ENCODE measurements around the gene ZNF560.

The ZNF560 gene

DNA sequence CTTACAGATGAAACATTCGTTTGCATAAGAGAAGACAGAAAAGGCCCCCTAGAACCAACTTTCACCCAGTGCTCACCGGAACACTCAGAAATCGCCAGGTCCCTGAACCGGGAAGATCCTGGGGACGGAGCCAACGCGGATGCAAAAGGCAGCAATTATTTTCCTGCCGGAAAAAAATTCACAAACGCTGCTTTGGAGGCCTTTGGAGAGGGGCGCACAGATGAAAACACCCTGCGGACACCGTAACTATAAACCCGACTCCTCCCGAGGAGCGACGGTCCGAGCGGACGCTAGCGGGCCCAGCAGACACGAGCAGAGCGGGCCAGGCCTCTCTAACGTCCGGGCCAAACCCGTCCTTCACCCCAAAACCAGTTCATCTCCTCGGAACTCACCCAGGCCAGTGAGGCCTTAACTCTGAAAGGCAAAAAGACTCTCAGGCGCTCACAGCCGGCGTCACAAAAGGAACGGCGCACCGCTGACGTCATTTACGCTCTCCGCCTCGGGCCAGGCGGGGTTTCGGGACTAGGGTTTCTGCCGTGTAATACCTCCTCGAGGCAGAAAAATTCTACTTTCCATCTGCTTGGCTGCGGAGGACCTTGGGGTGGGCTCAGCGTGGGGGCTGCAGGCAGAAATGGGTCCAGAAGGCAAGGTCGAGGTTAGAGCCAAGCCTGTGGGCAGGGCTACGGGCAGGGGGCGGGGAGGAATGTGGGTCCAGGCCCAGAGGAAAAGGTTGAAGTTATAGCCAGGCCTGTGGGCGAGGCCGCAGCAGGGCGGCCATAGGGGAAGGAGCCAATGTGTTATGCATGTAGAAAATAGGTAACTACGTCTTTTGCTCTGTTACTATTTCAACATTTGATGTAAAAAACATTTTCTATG, 40.0 kb upstream of the ZNF560 start, which contains the start of gene ZNF426 (continued):
- TF ChIP-seq ISL1 (CRISPR knock-in tag; IDR thresholded peaks at IDR 0.05) (no peak), ESRRG (CRISPR knock-in tag; IDR thresholded peaks at IDR 0.05) (no peak), ZFP30 (CRISPR knock-in tag; IDR thresholded peaks at IDR 0.05) (no peak), TOX (CRISPR knock-in tag; IDR thresholded peaks at IDR 0.05; ENCODE audit: borderline replicate concordance) (no peak), CREB5 (CRISPR knock-in tag; IDR thresholded peaks at IDR 0.05; ENCODE audit: low read depth) (no peak), ZNF70 (CRISPR knock-in tag; IDR thresholded peaks at IDR 0.05) (no peak)

DNA sequence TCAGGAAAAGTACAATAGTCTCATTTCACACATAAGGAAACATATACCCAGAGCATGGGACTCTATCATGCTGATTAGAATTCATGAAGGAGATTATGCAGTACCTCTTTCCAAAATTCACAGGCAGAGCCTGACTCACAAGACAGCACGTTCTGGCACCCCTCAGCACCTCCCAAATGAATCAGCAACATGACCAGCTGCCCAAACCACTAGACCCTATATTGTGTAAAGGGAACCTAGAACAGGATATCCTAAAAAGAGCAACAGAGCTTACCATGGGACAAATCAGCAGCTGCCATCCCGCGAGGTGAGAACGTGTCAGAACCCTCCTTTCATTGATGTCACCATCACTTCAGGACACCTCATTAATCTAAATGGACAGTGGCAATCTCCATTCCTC, 37.5 kb upstream of the ZNF560 start:
- ATAC-seq, result no peak
- no peak for TF ChIP-seq SNAI2 (CRISPR knock-in tag; IDR thresholded peaks at IDR 0.05)
- TF ChIP-seq GLIS3 (CRISPR knock-in tag; IDR thresholded peaks at IDR 0.05), result no peak
- TF ChIP-seq, protein P1, sequence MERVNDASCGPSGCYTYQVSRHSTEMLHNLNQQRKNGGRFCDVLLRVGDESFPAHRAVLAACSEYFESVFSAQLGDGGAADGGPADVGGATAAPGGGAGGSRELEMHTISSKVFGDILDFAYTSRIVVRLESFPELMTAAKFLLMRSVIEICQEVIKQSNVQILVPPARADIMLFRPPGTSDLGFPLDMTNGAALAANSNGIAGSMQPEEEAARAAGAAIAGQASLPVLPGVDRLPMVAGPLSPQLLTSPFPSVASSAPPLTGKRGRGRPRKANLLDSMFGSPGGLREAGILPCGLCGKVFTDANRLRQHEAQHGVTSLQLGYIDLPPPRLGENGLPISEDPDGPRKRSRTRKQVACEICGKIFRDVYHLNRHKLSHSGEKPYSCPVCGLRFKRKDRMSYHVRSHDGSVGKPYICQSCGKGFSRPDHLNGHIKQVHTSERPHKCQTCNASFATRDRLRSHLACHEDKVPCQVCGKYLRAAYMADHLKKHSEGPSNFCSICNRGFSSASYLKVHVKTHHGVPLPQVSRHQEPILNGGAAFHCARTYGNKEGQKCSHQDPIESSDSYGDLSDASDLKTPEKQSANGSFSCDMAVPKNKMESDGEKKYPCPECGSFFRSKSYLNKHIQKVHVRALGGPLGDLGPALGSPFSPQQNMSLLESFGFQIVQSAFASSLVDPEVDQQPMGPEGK (CRISPR knock-in tag; IDR thresholded peaks at IDR 0.05; ENCODE audit: borderline replicate concordance), result no peak
- no peak for TF ChIP-seq RARB (CRISPR knock-in tag; IDR thresholded peaks at IDR 0.05)
- no peak for TF ChIP-seq ZNF8 (CRISPR knock-in tag; IDR thresholded peaks at IDR 0.05)
- no peak for TF ChIP-seq ARNTL (CRISPR knock-in tag; IDR thresholded peaks at IDR 0.05; ENCODE audit: borderline replicate concordance, low read depth)
- no peak for TF ChIP-seq CSDC2 (CRISPR knock-in tag; IDR thresholded peaks at IDR 0.05)
- TF ChIP-seq ISL1 (CRISPR knock-in tag; IDR thresholded peaks at IDR 0.05), result no peak
- TF ChIP-seq, protein P2, sequence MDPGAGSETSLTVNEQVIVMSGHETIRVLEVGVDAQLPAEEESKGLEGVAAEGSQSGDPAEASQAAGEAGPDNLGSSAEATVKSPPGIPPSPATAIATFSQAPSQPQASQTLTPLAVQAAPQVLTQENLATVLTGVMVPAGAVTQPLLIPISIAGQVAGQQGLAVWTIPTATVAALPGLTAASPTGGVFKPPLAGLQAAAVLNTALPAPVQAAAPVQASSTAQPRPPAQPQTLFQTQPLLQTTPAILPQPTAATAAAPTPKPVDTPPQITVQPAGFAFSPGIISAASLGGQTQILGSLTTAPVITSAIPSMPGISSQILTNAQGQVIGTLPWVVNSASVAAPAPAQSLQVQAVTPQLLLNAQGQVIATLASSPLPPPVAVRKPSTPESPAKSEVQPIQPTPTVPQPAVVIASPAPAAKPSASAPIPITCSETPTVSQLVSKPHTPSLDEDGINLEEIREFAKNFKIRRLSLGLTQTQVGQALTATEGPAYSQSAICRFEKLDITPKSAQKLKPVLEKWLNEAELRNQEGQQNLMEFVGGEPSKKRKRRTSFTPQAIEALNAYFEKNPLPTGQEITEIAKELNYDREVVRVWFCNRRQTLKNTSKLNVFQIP (CRISPR knock-in tag; IDR thresholded peaks at IDR 0.05; ENCODE audit: borderline replicate concordance, low read depth), result no peak
- no peak for TF ChIP-seq ESRRG (CRISPR knock-in tag; IDR thresholded peaks at IDR 0.05)

GRCh38 chr19:9531933-9532332, 33.5 kb upstream of the ZNF560 start:
- no peak for ATAC-seq
- TF ChIP-seq CREB5 (CRISPR knock-in tag; IDR thresholded peaks at IDR 0.05; ENCODE audit: low read depth) (no peak), CSDC2 (CRISPR knock-in tag; IDR thresholded peaks at IDR 0.05) (no peak), SNAI2 (CRISPR knock-in tag; IDR thresholded peaks at IDR 0.05) (no peak), ZC3H10 (CRISPR knock-in tag; IDR thresholded peaks at IDR 0.05) (no peak), ZNF565 (CRISPR knock-in tag; conservative IDR thresholded peaks at IDR 0.05; ENCODE audit: low read depth) (no peak), OSR1 (CRISPR knock-in tag; IDR thresholded peaks at IDR 0.05) (no peak), RARB (CRISPR knock-in tag; IDR thresholded peaks at IDR 0.05) (no peak), BACH2 (CRISPR knock-in tag; IDR thresholded peaks at IDR 0.05; ENCODE audit: borderline replicate concordance) (no peak), ZNF8 (CRISPR knock-in tag; IDR thresholded peaks at IDR 0.05) (no peak), ESRRG (CRISPR knock-in tag; IDR thresholded peaks at IDR 0.05) (no peak), PPARA (CRISPR knock-in tag; IDR thresholded peaks at IDR 0.05; ENCODE audit: borderline replicate concordance) (no peak), ZFP3 (CRISPR knock-in tag; IDR thresholded peaks at IDR 0.05) (no peak), TOX (CRISPR knock-in tag; IDR thresholded peaks at IDR 0.05; ENCODE audit: borderline replicate concordance) (no peak), TCF4 (CRISPR knock-in tag; IDR thresholded peaks at IDR 0.05; ENCODE audit: borderline replicate concordance) (no peak), ARNTL (CRISPR knock-in tag; IDR thresholded peaks at IDR 0.05; ENCODE audit: borderline replicate concordance, low read depth) (no peak)
- TF ChIP-seq, protein P1 (CRISPR knock-in tag; IDR thresholded peaks at IDR 0.05; ENCODE audit: borderline replicate concordance), result no peak
- TF ChIP-seq, protein P3, sequence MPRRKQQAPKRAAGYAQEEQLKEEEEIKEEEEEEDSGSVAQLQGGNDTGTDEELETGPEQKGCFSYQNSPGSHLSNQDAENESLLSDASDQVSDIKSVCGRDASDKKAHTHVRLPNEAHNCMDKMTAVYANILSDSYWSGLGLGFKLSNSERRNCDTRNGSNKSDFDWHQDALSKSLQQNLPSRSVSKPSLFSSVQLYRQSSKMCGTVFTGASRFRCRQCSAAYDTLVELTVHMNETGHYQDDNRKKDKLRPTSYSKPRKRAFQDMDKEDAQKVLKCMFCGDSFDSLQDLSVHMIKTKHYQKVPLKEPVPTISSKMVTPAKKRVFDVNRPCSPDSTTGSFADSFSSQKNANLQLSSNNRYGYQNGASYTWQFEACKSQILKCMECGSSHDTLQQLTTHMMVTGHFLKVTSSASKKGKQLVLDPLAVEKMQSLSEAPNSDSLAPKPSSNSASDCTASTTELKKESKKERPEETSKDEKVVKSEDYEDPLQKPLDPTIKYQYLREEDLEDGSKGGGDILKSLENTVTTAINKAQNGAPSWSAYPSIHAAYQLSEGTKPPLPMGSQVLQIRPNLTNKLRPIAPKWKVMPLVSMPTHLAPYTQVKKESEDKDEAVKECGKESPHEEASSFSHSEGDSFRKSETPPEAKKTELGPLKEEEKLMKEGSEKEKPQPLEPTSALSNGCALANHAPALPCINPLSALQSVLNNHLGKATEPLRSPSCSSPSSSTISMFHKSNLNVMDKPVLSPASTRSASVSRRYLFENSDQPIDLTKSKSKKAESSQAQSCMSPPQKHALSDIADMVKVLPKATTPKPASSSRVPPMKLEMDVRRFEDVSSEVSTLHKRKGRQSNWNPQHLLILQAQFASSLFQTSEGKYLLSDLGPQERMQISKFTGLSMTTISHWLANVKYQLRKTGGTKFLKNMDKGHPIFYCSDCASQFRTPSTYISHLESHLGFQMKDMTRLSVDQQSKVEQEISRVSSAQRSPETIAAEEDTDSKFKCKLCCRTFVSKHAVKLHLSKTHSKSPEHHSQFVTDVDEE (CRISPR knock-in tag; IDR thresholded peaks at IDR 0.05), result no peak

All from SK-N-SH treated with all-trans-retinoic acid at 6 μM for 48 hours (cell line).